ENCODE results near the gene DCDC2B. TPM values are rescaled to one million over a fixed set of nuclear protein-coding genes. Genes with fewer than 3 reads are reported as not detected.
A peak's percentile ranks its signal among the peaks of the same experiment; 100 is the strongest.

Gene DCDC2B
- total RNA-seq, 1 experiment from 2014 or later = not detected

DNA sequence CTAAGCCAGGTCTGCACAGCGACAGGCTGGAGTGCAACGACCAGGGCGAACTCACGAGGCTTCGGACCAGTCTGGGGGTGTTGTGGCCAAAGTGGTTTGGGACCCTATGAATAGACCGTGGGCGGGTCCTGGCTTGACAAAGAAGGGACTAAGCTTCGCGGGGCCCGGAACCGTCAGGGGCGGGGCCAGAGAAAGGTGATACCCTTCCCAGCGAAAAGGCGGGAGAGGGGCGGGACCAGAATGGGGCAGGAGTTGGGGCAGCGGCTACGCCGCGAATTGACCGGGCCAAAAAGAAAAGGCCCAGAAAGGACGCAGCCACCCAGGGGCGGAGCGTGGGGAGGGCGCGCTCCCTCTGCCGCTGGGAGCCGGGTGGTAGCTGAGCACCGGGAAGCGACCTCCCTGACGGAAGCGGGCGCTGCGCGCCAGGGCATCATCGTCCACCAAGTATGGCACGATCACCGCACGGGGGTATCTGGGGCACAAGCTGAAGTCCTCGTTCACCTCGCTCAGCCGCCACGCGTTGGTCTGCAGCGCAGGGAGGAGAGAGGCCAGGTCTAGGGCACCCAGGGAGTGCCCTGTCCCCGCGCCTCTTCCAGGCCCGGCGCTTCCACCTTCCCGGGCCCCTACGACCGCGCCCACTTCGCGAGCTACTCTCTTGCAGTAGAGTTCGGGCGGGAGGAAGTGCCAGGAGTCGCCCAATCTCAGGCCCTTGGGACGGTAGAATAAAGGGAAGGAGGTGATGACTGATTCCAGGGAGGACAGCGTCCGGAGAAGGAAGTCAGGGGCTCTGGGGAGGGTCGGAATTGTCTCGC, 31.5 kb downstream of the DCDC2B start (continued):
- TF ChIP-seq NFE2L1 (CRISPR knock-in tag; IDR thresholded peaks at IDR 0.05) (peak; percentile 54; the same call in 1 of the 2 replicates), ESRRA (CRISPR knock-in tag; IDR thresholded peaks at IDR 0.05; ENCODE audit: borderline replicate concordance) (peak; percentile 21; the same call in 1 of the 2 replicates), SMAD4 (CRISPR knock-in tag; IDR thresholded peaks at IDR 0.05) (no peak)
- TF ChIP-seq, protein P1, sequence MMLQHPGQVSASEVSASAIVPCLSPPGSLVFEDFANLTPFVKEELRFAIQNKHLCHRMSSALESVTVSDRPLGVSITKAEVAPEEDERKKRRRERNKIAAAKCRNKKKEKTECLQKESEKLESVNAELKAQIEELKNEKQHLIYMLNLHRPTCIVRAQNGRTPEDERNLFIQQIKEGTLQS (CRISPR knock-in tag; conservative IDR thresholded peaks at IDR 0.05) = 0 out of 2 replicates have a peak, but pooled peaks have one; percentile 8
- TF ChIP-seq, protein P2, sequence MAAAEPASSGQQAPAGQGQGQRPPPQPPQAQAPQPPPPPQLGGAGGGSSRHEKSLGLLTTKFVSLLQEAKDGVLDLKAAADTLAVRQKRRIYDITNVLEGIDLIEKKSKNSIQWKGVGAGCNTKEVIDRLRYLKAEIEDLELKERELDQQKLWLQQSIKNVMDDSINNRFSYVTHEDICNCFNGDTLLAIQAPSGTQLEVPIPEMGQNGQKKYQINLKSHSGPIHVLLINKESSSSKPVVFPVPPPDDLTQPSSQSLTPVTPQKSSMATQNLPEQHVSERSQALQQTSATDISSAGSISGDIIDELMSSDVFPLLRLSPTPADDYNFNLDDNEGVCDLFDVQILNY (CRISPR knock-in tag; IDR thresholded peaks at IDR 0.05) = peak; percentile 74; the same call in 1 of the 2 replicates

DNA sequence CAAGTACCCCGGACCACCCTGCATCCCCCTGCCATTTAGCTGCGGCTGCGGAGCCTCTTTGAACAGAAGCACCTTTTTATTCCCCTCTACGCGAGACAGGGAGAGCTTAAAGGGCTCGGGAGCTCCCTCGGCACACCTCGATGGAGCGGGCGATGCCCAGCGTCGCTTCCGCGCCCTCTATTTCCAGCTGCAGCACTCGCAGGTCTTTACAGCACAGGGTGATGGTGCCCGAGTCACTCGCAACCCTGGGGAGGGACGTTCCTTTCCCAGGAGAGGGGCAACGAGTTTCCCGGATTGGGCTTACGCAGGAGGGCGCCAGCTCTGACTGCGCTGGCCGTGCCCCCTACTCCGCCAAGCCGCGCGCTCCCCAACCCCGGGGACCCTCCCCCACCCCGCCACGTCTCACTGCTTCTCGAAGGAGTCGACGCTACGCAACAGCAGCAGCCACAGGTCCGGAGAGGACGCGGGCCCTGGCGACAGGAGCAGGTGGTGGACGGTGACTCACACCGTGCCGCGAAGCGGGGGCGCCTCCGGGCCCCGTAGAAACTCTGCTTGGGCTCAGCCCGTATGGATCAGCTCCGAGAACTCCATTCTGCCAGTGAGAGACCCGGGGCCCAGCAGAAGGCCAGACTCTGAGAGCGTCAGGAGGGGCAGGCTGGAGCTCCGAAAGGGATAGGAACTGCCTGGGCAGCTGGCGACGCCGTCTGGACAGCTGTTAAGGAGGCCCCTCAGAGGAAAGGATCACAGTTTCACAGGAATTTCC, 32.3 kb downstream of the DCDC2B start:
- Mint-ChIP-seq H3K9me3 (no peaks in the 10 kb centered on the region), H3K27ac (peak overlapping the region; percentile 78)
- CTCF ChIA-PET = interaction anchor here (0.6 to 4.9 kb wide), 16 partner anchors 8 to 122 kb away, joined by 3 to 75 read pairs (median 5); partner anchors contain the start of genes CCDC28B, EIF3I, HDAC1 and TMEM234

More for the DNA sequence above, 32.3 kb downstream of the DCDC2B start:
- Mint-ChIP-seq H3K27me3 (ENCODE audit: low read depth) (peaks cover 3% of the 10 kb centered on the region; the same call in 1 of the 2 replicates), H3K4me1 (peaks cover 21% of the 10 kb centered on the region), H3K36me3 (peaks cover under 1% of the 10 kb centered on the region; the same call in 1 of the 2 replicates), H3K4me3 (peak overlapping the region; percentile 84)
- peak; percentile 49; the same call in 1 of the 2 replicates for TF ChIP-seq GABPB1 (CRISPR knock-in tag; IDR thresholded peaks at IDR 0.05)
- no peak for TF ChIP-seq OVOL2 (CRISPR knock-in tag; IDR thresholded peaks at IDR 0.05; ENCODE audit: borderline replicate concordance)
- no peak for TF ChIP-seq ELF4 (CRISPR knock-in tag; IDR thresholded peaks at IDR 0.05; ENCODE audit: low read depth)
- TF ChIP-seq, protein P3, sequence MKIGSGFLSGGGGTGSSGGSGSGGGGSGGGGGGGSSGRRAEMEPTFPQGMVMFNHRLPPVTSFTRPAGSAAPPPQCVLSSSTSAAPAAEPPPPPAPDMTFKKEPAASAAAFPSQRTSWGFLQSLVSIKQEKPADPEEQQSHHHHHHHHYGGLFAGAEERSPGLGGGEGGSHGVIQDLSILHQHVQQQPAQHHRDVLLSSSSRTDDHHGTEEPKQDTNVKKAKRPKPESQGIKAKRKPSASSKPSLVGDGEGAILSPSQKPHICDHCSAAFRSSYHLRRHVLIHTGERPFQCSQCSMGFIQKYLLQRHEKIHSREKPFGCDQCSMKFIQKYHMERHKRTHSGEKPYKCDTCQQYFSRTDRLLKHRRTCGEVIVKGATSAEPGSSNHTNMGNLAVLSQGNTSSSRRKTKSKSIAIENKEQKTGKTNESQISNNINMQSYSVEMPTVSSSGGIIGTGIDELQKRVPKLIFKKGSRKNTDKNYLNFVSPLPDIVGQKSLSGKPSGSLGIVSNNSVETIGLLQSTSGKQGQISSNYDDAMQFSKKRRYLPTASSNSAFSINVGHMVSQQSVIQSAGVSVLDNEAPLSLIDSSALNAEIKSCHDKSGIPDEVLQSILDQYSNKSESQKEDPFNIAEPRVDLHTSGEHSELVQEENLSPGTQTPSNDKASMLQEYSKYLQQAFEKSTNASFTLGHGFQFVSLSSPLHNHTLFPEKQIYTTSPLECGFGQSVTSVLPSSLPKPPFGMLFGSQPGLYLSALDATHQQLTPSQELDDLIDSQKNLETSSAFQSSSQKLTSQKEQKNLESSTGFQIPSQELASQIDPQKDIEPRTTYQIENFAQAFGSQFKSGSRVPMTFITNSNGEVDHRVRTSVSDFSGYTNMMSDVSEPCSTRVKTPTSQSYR (CRISPR knock-in tag; IDR thresholded peaks at IDR 0.05) = peak; percentile 67; the same call in 1 of the 2 replicates
- TF ChIP-seq TEAD1 (CRISPR knock-in tag; IDR thresholded peaks at IDR 0.05) = 0 out of 2 replicates have a peak, but pooled peaks have one; percentile 24
- TF ChIP-seq, protein P4, sequence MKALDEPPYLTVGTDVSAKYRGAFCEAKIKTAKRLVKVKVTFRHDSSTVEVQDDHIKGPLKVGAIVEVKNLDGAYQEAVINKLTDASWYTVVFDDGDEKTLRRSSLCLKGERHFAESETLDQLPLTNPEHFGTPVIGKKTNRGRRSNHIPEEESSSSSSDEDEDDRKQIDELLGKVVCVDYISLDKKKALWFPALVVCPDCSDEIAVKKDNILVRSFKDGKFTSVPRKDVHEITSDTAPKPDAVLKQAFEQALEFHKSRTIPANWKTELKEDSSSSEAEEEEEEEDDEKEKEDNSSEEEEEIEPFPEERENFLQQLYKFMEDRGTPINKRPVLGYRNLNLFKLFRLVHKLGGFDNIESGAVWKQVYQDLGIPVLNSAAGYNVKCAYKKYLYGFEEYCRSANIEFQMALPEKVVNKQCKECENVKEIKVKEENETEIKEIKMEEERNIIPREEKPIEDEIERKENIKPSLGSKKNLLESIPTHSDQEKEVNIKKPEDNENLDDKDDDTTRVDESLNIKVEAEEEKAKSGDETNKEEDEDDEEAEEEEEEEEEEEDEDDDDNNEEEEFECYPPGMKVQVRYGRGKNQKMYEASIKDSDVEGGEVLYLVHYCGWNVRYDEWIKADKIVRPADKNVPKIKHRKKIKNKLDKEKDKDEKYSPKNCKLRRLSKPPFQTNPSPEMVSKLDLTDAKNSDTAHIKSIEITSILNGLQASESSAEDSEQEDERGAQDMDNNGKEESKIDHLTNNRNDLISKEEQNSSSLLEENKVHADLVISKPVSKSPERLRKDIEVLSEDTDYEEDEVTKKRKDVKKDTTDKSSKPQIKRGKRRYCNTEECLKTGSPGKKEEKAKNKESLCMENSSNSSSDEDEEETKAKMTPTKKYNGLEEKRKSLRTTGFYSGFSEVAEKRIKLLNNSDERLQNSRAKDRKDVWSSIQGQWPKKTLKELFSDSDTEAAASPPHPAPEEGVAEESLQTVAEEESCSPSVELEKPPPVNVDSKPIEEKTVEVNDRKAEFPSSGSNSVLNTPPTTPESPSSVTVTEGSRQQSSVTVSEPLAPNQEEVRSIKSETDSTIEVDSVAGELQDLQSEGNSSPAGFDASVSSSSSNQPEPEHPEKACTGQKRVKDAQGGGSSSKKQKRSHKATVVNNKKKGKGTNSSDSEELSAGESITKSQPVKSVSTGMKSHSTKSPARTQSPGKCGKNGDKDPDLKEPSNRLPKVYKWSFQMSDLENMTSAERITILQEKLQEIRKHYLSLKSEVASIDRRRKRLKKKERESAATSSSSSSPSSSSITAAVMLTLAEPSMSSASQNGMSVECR (CRISPR knock-in tag; IDR thresholded peaks at IDR 0.05; ENCODE audit: borderline replicate concordance) = peak; percentile 26; the same call in 1 of the 2 replicates
- TF ChIP-seq, protein P5, sequence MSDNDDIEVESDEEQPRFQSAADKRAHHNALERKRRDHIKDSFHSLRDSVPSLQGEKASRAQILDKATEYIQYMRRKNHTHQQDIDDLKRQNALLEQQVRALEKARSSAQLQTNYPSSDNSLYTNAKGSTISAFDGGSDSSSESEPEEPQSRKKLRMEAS (CRISPR knock-in tag; IDR thresholded peaks at IDR 0.05) = peak; percentile 83
- TF ChIP-seq, protein P6, sequence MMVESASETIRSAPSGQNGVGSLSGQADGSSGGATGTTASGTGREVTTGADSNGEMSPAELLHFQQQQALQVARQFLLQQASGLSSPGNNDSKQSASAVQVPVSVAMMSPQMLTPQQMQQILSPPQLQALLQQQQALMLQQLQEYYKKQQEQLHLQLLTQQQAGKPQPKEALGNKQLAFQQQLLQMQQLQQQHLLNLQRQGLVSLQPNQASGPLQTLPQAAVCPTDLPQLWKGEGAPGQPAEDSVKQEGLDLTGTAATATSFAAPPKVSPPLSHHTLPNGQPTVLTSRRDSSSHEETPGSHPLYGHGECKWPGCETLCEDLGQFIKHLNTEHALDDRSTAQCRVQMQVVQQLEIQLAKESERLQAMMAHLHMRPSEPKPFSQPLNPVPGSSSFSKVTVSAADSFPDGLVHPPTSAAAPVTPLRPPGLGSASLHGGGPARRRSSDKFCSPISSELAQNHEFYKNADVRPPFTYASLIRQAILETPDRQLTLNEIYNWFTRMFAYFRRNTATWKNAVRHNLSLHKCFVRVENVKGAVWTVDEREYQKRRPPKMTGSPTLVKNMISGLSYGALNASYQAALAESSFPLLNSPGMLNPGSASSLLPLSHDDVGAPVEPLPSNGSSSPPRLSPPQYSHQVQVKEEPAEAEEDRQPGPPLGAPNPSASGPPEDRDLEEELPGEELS (CRISPR knock-in tag; IDR thresholded peaks at IDR 0.05) = peak; percentile 59; the same call in 1 of the 2 replicates
- TF ChIP-seq, protein P2 (CRISPR knock-in tag; IDR thresholded peaks at IDR 0.05) = peak; percentile 42; the same call in 1 of the 2 replicates
- DNase-seq (ENCODE audit: low spot score) = peak; percentile 67
- POLR2A ChIA-PET = interaction anchor here (0.6 to 3.2 kb wide), 16 partner anchors 8 to 168 kb away, joined by 3 to 30 read pairs (median 6); partner anchors contain the start of genes BSDC1, CCDC28B, HDAC1 and IQCC
- peak; percentile 10 for ATAC-seq
